ENCODE data around the gene CHCHD3. TPM values are rescaled to one million over a fixed set of nuclear protein-coding genes. Genes with fewer than 3 reads are reported as not detected.
"Not testable (repeated sequence)": the region's sequence is repeated elsewhere in the genome, so short reads cannot be mapped to it uniquely, and the experiment has no call there.

Gene CHCHD3
- total and polyA plus RNA-seq, 3 experiments from 2014 or later: 59.1 to 87.6 (median 86.9) TPM

- POLR2A ChIA-PET, CTCF ChIA-PET: not testable (repeated sequence)
Observed at GRCh38 chr7:132967470-132967848, 114.4 kb downstream of the CHCHD3 start.

GRCh38 chr7:132966754-132967469 lies 115.0 kb downstream of the CHCHD3 start:
- no peaks in the 10 kb centered on the region for H3K27me3 Mint-ChIP-seq
- POLR2A ChIA-PET: no interaction called here
- Histone ChIP-seq H3K9me3 (ENCODE audit: low read length) (no peaks in the 10 kb centered on the region), H3K27me3 (ENCODE audit: insufficient read depth, low read length, poor library complexity, severe bottlenecking) (no peaks in the 10 kb centered on the region), H3K4me1 (ENCODE audit: insufficient read depth, low read length) (no peaks in the 10 kb centered on the region), H3K27ac (ENCODE audit: low read depth, low read length) (no peak overlapping the region), H3K4me3 (ENCODE audit: low read length) (no peak overlapping the region), H3K36me3 (ENCODE audit: insufficient read depth, low read length) (no peaks in the 10 kb centered on the region)
- no peaks in the 10 kb centered on the region for H3K9me3 Mint-ChIP-seq
- H3K27ac Mint-ChIP-seq: no peak overlapping the region
- peaks cover 3 to 9% (median 7%) of the 10 kb centered on the region in 3 donors for H3K36me3 Mint-ChIP-seq
- CTCF ChIA-PET: no interaction called here
- H3K4me3 Mint-ChIP-seq: no peak overlapping the region
- no peak for DNase-seq
- H3K4me1 Mint-ChIP-seq: peaks cover 0 to 12% (median 7%) of the 10 kb centered on the region in 3 donors

More at GRCh38 chr7:132967470-132967848, 114.4 kb downstream of the CHCHD3 start:
- not testable (repeated sequence) for H3K36me3 ChIP-seq (ENCODE audit: insufficient read depth, low read length); H3K4me3 ChIP-seq (ENCODE audit: low read length); H3K4me3 Mint-ChIP-seq; H3K27me3 Mint-ChIP-seq; H3K9me3 Mint-ChIP-seq; H3K27ac Mint-ChIP-seq; H3K27ac ChIP-seq (ENCODE audit: low read depth, low read length); H3K27me3 ChIP-seq (ENCODE audit: insufficient read depth, low read length, poor library complexity, severe bottlenecking); H3K9me3 ChIP-seq (ENCODE audit: low read length); H3K4me1 ChIP-seq (ENCODE audit: insufficient read depth, low read length); DNase-seq
- peaks cover 0 to 12% (median 7%) of the 10 kb centered on the region in 3 donors for H3K4me1 Mint-ChIP-seq
- H3K36me3 Mint-ChIP-seq: peaks cover 3 to 13% (median 9%) of the 10 kb centered on the region in 3 donors

GRCh38 chr7:132965951-132966350 lies 115.9 kb downstream of the CHCHD3 start:
- Mint-ChIP-seq H3K27ac (no peak overlapping the region), H3K9me3 (no peaks in the 10 kb centered on the region), H3K36me3 (peaks cover 3 to 10% (median 6%) of the 10 kb centered on the region in 3 donors), H3K4me1 (peaks cover 0 to 12% (median 7%) of the 10 kb centered on the region in 3 donors), H3K4me3 (no peak overlapping the region), H3K27me3 (no peaks in the 10 kb centered on the region)
- H3K4me3 ChIP-seq (ENCODE audit: low read length): no peak overlapping the region
- no peaks in the 10 kb centered on the region for H3K27me3 ChIP-seq (ENCODE audit: insufficient read depth, low read length, poor library complexity, severe bottlenecking)
- no peak overlapping the region for H3K27ac ChIP-seq (ENCODE audit: low read depth, low read length)
- POLR2A ChIA-PET: no interaction called here
- DNase-seq: no peak
- no peaks in the 10 kb centered on the region for H3K36me3 ChIP-seq (ENCODE audit: insufficient read depth, low read length)
- H3K4me1 ChIP-seq (ENCODE audit: insufficient read depth, low read length): no peaks in the 10 kb centered on the region
- CTCF ChIA-PET: no interaction called here
- no peaks in the 10 kb centered on the region for H3K9me3 ChIP-seq (ENCODE audit: low read length)

GRCh38 chr7:132964876-132965275 lies 117.0 kb downstream of the CHCHD3 start:
- no peaks in the 10 kb centered on the region for H3K9me3 ChIP-seq (ENCODE audit: low read length)
- POLR2A ChIA-PET: no interaction called here
- Mint-ChIP-seq H3K27me3 (no peaks in the 10 kb centered on the region), H3K4me3 (no peak overlapping the region), H3K36me3 (peaks cover 9 to 10% (median 10%) of the 10 kb centered on the region in 3 donors), H3K27ac (no peak overlapping the region), H3K4me1 (peaks cover 5 to 17% (median 6%) of the 10 kb centered on the region in 3 donors), H3K9me3 (no peaks in the 10 kb centered on the region)
- no peak overlapping the region for H3K27ac ChIP-seq (ENCODE audit: low read depth, low read length)
- H3K4me3 ChIP-seq (ENCODE audit: low read length): no peak overlapping the region
- H3K4me1 ChIP-seq (ENCODE audit: insufficient read depth, low read length): no peaks in the 10 kb centered on the region
- no peaks in the 10 kb centered on the region for H3K36me3 ChIP-seq (ENCODE audit: insufficient read depth, low read length)
- CTCF ChIA-PET: no interaction called here
- H3K27me3 ChIP-seq (ENCODE audit: insufficient read depth, low read length, poor library complexity, severe bottlenecking): no peaks in the 10 kb centered on the region
- DNase-seq: no peak

GRCh38 chr7:132959891-132960290 lies 122.0 kb downstream of the CHCHD3 start:
- Histone ChIP-seq H3K36me3 (ENCODE audit: insufficient read depth, low read length) (no peaks in the 10 kb centered on the region), H3K27ac (ENCODE audit: low read depth, low read length) (no peak overlapping the region), H3K27me3 (ENCODE audit: insufficient read depth, low read length, poor library complexity, severe bottlenecking) (no peaks in the 10 kb centered on the region), H3K4me1 (ENCODE audit: insufficient read depth, low read length) (no peaks in the 10 kb centered on the region), H3K9me3 (ENCODE audit: low read length) (no peaks in the 10 kb centered on the region), H3K4me3 (ENCODE audit: low read length) (no peak overlapping the region)
- Mint-ChIP-seq H3K27ac (no peak overlapping the region), H3K36me3 (peaks cover 8 to 21% (median 20%) of the 10 kb centered on the region in 3 donors), H3K4me1 (peaks cover 0 to 6% (median 5%) of the 10 kb centered on the region in 3 donors), H3K9me3 (no peaks in the 10 kb centered on the region), H3K4me3 (no peak overlapping the region), H3K27me3 (no peaks in the 10 kb centered on the region)
- CTCF ChIA-PET: no interaction called here
- no peak for DNase-seq
- POLR2A ChIA-PET: no interaction called here

- DNase-seq: no peak
- Mint-ChIP-seq H3K4me3 (no peak overlapping the region), H3K27me3 (no peaks in the 10 kb centered on the region), H3K36me3 (peaks cover 5 to 21% (median 18%) of the 10 kb centered on the region in 3 donors), H3K4me1 (peaks cover 0 to 6% (median 5%) of the 10 kb centered on the region in 3 donors), H3K27ac (no peak overlapping the region), H3K9me3 (no peaks in the 10 kb centered on the region)
- ChIA-PET POLR2A (no interaction called here), CTCF (no interaction called here)
- no peak overlapping the region for H3K27ac ChIP-seq (ENCODE audit: low read depth, low read length)
- no peaks in the 10 kb centered on the region for H3K36me3 ChIP-seq (ENCODE audit: insufficient read depth, low read length)
- H3K9me3 ChIP-seq (ENCODE audit: low read length): no peaks in the 10 kb centered on the region
- H3K27me3 ChIP-seq (ENCODE audit: insufficient read depth, low read length, poor library complexity, severe bottlenecking): no peaks in the 10 kb centered on the region
- no peak overlapping the region for H3K4me3 ChIP-seq (ENCODE audit: low read length)
- H3K4me1 ChIP-seq (ENCODE audit: insufficient read depth, low read length): no peaks in the 10 kb centered on the region
Observed at GRCh38 chr7:132956556-132956955, 125.3 kb downstream of the CHCHD3 start.

- POLR2A ChIA-PET: no interaction called here
- Histone ChIP-seq H3K9me3 (ENCODE audit: low read length) (no peaks in the 10 kb centered on the region), H3K27me3 (ENCODE audit: insufficient read depth, low read length, poor library complexity, severe bottlenecking) (no peaks in the 10 kb centered on the region), H3K27ac (ENCODE audit: low read depth, low read length) (no peak overlapping the region), H3K4me3 (ENCODE audit: low read length) (no peak overlapping the region), H3K4me1 (ENCODE audit: insufficient read depth, low read length) (no peaks in the 10 kb centered on the region), H3K36me3 (ENCODE audit: insufficient read depth, low read length) (no peaks in the 10 kb centered on the region)
- no peaks in the 10 kb centered on the region for H3K4me1 Mint-ChIP-seq
- no peak for DNase-seq
- CTCF ChIA-PET: no interaction called here
- H3K27me3 Mint-ChIP-seq: no peaks in the 10 kb centered on the region
- H3K9me3 Mint-ChIP-seq: no peaks in the 10 kb centered on the region
- H3K27ac Mint-ChIP-seq: no peak overlapping the region
- no peak overlapping the region for H3K4me3 Mint-ChIP-seq
- peaks cover 5 to 20% (median 19%) of the 10 kb centered on the region in 3 donors for H3K36me3 Mint-ChIP-seq
Observed at GRCh38 chr7:132953468-132953867, 128.4 kb downstream of the CHCHD3 start.

GRCh38 chr7:132950725-132951124 lies 131.2 kb downstream of the CHCHD3 start:
- POLR2A ChIA-PET: no interaction called here
- Histone ChIP-seq H3K4me3 (ENCODE audit: low read length) (no peak overlapping the region), H3K27ac (ENCODE audit: low read depth, low read length) (no peak overlapping the region), H3K4me1 (ENCODE audit: insufficient read depth, low read length) (no peaks in the 10 kb centered on the region), H3K36me3 (ENCODE audit: insufficient read depth, low read length) (no peaks in the 10 kb centered on the region), H3K27me3 (ENCODE audit: insufficient read depth, low read length, poor library complexity, severe bottlenecking) (no peaks in the 10 kb centered on the region), H3K9me3 (ENCODE audit: low read length) (no peaks in the 10 kb centered on the region)
- no peaks in the 10 kb centered on the region for H3K9me3 Mint-ChIP-seq
- H3K27me3 Mint-ChIP-seq: no peaks in the 10 kb centered on the region
- H3K4me1 Mint-ChIP-seq: peaks cover 0 to 5% (median 4%) of the 10 kb centered on the region in 3 donors
- CTCF ChIA-PET: no interaction called here
- no peak overlapping the region for H3K4me3 Mint-ChIP-seq
- no peak overlapping the region for H3K27ac Mint-ChIP-seq
- no peak for DNase-seq
- H3K36me3 Mint-ChIP-seq: peaks cover 8 to 18% (median 13%) of the 10 kb centered on the region in 3 donors

Measured in CD8-positive, alpha-beta memory T cell (primary cell).